NCI-H2196 (cell line): ENCODE results near the gene CHD9.
"Not testable (repeated sequence)": the region's sequence is repeated elsewhere in the genome, so short reads cannot be mapped to it uniquely, and the experiment has no call there.

Experiments
- DNase-seq: peaks from one replicate; lab custom pipeline; 2025; ENCODE audit not compliant: unreplicated experiment; lab: John Stamatoyannopoulos, UW

Gene CHD9

GRCh38 chr16:53071748-53072301, 17.0 kb downstream of the CHD9 start:
- no peak for DNase-seq

- no peak for DNase-seq
Observed at GRCh38 chr16:53073022-53073421, 18.2 kb downstream of the CHD9 start.

DNA sequence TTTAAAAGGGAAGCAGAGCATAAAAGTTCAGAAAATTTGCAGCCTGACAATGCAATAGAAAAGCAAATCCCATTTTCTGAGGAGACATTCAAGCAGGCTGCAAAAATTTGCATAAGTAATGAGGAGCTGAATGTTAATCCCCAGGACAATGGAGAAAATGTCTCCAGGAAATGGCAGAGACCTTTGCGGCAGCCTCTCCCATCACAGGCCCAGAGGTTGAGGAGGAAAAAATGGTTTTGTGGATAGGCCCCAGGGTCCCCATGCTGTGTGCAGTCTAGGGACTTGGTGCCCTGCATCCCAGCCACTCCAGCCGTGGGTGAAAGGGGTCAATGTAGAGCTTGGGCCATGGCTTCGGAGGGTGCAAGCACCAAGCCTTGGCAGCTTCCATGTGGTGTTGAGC, 19.5 kb downstream of the CHD9 start:
- not testable (repeated sequence) for DNase-seq

GRCh38 chr16:53075461-53075860, 20.7 kb downstream of the CHD9 start:
- not testable (repeated sequence) for DNase-seq

DNA sequence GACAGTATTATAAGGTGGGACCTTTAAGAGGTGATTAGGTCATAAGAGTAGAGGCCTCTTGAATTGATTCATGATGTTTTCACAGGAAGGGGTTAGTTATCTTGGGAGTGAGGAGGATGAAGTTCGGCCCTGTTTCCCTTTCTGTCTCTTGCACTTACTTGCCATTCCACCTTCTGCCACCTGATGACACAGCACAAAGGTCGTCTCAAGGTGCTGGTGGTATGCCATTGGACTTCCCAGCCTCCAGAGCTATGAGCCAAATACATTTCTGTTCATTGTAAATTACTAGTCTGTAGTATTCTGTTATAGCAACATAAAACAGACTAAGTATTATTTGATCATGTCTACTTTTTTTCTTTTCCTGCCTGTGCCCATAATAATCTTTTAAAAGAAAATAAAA, 23.5 kb downstream of the CHD9 start:
- DNase-seq = no peak

GRCh38 chr16:53078765-53079485, 24.1 kb downstream of the CHD9 start:
- DNase-seq = no peak

DNA sequence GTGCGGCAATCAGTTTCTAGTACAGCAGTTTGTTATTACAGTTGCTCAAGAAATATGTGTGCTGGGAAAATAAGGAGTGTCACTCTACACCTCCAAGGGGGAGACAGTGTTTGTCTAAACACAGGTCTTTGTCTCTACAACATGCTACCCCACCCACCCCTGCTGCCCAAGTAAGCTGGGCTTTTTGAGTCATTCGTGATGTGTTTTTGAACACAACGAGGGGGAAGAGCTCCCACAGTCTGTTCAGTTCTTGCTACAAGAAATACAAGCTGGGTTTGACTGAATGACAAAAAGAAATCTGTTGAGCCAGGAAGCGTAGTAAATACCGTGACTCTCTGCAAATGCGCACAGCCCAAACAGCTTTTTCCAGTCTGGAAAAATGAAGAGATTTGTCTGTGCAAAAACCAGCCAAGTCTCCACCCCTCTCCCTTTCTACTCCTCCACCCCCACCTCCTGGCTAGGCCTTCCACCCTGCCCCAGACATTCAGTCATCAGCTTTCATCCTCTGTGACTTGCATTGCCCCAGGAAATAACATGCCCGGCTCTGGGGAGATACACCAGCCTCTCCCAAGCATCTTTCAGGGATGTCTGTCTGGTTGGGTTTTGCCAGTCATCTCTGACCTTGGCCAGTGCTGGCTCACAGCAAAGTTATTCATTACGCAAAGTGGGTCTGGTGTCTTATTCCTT, 25.7 kb downstream of the CHD9 start:
- no peak for DNase-seq

GRCh38 chr16:53081032-53081424, 26.2 kb downstream of the CHD9 start:
- DNase-seq = no peak

- no peak for DNase-seq
Observed at GRCh38 chr16:53081686-53082407, 27.1 kb downstream of the CHD9 start.

GRCh38 chr16:53082509-53082908, 27.7 kb downstream of the CHD9 start:
- no peak for DNase-seq

- no peak for DNase-seq
Observed at GRCh38 chr16:53083119-53083518, 28.3 kb downstream of the CHD9 start.

DNA sequence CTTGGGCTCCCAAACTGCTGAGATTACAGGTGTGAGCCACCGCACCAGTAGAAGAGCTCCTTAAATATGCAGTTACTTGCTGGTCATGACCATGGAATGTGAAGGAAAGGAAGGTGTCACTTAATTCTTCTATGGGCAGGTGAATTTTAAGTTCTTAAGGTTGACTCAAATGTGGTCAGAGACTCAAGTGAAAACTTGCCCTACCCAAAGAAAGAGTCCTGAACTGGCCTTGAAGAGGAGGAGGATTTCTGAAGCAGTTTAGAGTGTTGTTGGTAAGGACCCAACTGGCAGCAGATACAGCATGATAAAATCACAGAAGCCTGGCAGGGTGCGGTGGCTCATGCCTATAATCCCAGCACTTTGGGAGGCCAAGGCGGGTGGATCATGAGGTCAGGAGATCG, 29.4 kb downstream of the CHD9 start:
- DNase-seq = no peak

GRCh38 chr16:53084746-53085334, 30.0 kb downstream of the CHD9 start:
- DNase-seq = no peak

- no peak for DNase-seq
Observed at GRCh38 chr16:53085369-53085843, 30.6 kb downstream of the CHD9 start.

- no peak for DNase-seq
Observed at GRCh38 chr16:53085931-53086421, 31.2 kb downstream of the CHD9 start.

GRCh38 chr16:53087101-53087500, 32.3 kb downstream of the CHD9 start:
- DNase-seq = no peak

DNA sequence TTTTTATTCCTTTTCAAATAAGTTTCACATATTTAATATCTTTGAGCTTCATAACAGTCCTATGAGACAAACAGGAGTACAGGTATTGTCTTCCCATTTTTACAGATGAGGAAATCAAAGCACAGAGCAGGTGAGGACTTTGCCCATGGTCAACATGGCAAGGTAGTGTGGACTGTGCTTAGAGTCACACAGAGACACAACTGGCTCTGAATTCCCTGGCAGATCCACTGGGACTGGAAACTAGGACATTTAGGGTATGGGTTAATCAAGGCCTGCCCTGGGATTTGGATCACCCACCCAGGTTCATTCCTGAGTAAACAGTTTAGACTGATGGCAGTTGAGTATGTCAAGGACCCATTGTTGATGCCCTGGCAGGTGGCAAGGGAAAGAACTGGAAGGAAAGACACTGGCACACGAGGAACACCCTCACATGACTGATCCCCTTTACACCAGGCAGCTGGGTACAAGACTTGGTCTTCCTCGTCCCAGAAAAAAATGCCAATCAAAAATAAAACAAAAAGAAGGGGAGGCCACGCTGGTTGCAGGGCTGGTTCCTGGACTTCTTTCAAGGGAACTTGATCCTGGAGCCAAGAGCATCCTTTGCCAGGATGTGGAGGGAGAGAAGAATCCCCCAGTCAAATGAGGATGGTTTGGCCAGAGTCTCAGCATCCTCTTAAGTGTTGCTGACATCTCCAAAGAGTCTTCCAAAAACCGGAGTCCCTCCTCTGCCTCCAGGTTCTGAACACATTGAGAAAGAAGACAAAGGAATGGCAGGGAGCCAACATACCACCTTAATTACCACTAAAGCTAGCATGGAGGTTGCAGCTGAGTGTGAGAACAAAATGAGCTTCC, 34.9 kb downstream of the CHD9 start:
- DNase-seq = no peak

- no peak for DNase-seq
Observed at GRCh38 chr16:53090286-53090590, 35.4 kb downstream of the CHD9 start.

DNA sequence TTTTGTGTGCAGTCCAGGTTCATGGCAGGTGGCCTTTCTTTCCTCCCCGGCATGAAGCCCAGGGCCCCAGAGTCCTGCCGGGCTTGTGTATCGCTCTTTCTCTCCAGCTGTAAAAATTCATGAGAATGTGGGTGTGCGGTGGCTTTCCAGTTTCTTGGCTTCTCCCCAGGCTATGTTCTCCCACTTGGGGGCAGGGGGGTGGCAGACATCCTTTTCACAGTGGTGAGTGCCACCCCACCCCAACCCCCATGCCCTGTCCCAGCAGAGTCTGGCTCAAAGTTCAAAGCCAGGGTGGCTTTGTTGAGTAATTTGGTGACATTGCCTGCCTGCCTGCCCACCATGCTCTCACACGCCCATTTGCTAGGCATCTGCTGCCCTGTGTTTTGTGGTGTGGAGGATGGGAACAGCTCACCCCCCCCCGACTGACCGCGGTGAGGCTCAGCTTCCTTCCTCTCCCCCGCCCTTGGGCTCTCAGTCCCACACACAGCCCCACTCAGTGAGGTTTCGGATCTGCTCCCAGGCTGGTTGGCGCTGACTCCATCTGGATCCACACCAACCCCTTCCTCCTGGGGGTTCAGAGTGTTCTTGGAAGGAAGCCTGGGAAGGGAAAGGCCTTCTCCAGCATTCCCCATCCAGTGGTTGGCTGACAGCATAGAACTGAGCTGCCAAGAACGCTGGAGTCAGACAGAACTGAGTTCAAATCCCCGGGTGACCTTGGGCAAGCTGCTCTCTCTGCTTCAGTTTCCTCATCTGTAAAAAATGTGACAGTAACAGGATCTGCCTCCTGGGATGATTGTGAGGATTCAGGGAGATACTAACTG, 36.0 kb downstream of the CHD9 start:
- no peak for DNase-seq
